AG08395 (cell line): ENCODE measurements around the gene IL16.
"Not testable (repeated sequence)": the region's sequence is repeated elsewhere in the genome, so short reads cannot be mapped to it uniquely, and the experiment has no call there.

Source experiments
- DNase-seq: peaks from one replicate; pipeline ENCODE4 v3.0.0; 2012; ENCODE audit warnings: mixed read lengths, low spot score

Gene IL16

DNA sequence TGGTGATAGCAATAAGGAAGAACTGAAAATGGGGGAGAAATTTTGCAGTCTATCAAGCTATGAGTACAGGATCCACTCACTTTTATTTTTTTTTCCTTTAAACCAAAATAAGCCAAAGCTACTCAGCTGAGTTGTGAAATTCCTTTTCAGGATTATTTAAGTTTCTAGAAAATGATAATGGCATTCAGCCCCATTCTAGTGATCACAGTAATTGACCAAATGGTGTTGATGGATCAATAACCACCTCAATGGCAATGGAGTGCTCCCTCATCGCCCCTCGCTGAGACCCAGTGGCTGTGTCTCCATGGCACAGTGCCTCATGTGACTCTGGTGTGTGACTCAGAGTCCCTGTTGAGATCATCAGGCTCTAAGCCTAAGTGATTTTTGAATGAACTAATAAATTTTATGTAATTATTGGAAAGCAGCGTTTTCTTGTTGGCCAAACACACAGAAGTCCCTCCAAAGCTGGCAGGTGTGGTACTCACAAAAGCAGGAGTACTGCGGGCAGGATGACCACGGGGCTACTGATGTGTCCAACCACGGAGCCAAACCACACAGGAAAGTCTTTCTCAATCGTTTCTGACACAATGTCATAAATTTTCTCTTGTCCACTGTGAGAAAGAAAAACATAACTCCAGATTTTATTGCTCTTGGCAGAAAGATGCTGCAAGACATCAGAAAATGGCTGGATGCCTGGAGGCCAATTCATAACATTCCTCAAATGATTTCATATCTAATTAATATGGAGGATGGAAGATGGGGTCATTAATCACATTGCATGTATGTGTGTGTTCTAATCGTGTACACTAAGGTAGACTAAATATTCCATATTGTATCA, 141.7 kb downstream of the IL16 start:
- DNase-seq = peak; percentile 67

DNA sequence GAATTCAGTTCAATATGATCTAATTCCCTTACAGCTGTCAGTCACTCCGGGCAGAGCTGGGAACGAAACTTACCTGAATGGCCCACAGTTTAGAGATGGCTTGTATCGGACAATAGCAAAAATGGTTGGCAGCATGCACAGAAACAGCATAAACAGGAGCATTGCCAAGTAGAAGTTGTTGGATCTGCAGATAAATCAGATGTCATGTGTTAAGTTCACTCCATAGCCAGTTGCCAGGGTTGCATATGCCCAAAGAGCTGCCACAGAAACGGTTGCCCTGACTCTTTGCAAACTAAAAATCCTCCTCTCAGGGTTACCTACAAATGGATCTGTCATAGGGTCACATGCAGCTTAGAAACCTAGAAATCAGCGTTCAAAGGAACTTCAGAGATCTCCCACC, 142.6 kb downstream of the IL16 start:
- no peak for DNase-seq

DNA sequence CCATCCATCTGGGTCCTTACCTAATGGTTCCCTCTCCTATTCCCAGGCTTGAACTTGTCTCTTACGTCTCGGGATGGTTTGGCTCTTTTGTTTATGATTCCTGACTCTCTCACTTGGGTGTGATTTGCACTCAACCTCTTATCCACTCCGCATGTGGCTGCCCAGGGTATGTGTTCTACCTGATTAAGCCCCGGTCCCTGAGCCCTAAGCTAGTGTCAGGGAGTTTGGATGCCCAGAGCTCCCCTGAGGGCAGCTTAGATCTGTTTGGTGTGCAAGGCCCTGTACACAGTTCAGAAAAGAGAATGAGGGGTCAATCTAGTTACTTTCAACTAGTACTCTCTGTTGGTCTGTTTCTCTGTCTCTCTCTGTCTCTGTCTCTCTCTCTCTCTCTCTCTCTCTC, 143.2 kb downstream of the IL16 start:
- DNase-seq = no peak

DNA sequence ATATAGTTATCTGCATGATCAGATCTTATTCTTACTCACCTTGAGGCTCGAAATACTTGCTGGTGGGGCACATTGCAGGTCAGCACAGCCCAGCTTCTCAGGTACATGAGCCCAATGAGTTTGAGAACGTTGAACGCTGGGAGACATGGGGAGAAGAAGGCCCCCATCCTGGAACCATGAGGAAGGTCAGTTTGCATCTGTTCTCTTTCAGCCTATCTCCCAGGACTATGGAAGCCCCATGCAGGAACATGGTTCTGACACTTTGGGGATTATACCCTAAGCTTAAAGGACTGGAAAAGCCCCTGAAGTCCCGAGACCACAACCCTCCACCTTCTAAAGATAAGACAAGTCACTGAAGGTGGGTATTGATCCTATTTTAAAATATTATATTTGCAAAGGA, 144.7 kb downstream of the IL16 start:
- no peak for DNase-seq

DNA sequence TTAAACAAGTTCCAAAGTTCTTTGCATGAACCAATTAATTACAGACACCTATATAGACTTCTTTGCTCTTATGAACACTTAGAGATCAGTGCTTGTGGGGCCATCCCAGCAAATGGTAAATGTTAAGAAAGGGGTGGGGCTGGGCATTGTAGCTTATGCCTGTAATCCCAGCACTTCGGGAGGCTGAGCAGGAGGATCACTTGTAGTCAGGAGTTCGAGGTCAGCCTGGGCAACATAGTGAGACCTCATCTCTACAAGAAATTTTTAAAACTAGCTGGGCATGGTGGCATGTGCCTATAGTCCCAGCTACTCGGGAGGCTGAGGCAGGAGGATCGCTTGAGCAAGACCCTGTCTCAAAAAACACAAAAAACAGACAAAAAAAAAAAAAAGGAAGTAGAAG, 146.7 kb downstream of the IL16 start:
- DNase-seq = no peak

DNA sequence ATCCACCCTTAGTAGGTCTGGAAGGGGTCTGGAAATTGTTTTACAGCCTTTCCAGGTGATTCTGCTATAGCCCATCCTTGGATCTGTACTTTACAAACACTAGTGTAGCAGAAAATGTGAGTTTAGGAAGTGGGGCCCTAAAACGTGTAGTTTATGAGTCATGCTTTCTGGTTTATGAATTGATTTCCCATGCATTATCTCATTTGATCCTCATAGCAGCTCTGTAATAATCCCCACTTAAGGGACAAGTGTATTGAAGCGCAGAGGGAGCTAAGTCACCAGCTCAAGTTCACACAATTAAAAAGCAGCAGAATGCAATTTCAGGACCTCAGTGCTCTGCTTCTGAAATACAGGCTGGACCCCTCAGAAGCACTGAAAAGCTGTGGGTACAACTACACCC, 149.9 kb downstream of the IL16 start:
- no peak for DNase-seq

DNA sequence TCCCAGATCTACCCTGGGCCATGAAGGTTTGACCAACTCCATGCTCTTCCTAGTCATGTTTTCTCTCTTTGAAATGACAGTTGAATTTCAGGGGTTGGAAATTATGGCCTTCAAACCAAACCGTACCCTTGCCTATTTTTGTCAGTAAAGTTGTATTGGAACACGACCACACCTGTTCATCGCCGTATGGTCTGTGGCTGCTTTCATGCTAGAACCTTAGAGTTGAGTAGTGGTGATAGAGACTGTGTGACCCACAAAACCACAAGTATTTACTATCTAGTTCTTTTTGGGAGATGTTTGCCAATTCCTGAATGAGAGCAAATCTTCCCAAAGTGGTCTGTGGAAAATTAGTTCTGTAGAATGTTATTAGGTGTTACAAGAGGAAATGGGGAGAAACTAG, 151.2 kb downstream of the IL16 start:
- no peak for DNase-seq

DNA sequence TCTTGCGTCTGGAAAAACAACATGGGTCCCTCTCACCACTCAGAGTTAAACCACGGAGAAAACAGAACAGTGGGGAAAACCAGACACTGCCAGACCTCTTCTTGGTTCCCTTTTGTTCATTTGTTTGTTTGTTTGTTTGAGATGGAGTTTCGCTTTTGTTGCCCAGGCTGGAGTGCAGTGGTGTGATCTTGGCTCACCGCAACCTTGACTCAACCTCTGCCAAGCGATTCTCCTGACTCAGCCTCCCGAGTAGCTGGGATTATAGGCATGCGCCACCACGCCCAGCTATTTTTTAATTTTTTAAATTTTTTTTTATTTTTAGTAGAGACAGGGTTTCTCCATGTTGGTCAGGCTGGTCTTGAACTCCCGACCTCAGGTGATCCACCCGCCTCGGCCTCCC, 152.0 kb downstream of the IL16 start:
- not testable (repeated sequence) for DNase-seq

DNA sequence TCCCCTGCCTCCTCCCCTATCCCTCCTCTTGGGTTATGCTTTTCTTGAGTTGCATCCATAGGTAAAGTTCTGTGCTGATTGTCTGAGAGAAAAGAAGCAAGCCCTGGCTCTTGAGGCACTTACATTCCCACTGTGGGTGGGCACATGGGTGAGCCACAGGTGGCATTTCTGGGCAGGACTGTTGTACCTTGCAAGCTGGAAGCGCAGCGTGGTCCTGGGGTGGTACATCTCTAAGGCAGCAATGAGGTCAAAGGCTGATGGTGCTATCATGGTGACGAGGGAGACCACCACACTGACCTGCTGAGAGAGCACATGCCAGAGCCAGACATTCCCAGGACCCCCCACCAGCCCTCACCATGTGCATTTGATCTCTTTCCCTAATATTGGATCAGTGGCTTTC, 152.6 kb downstream of the IL16 start:
- no peak for DNase-seq

DNA sequence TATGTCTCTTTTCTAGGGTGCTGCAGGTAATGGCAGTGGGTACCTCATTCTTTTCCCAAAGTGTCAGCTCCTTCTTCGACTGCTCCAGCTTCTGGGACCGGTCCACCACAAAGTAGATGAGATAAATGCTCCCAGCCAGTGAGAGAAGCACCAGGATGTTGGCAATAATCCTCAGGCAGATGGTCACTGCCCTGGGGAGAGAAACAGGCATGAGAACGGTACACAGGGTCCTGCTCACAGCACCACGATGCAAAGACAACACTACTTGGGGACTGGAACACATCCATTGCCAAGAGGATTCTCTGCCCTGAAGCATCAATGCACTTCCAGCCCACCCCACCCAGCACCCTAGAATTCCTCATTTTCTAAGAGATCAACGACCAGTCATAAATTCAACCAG, 155.0 kb downstream of the IL16 start:
- no peak for DNase-seq

DNA sequence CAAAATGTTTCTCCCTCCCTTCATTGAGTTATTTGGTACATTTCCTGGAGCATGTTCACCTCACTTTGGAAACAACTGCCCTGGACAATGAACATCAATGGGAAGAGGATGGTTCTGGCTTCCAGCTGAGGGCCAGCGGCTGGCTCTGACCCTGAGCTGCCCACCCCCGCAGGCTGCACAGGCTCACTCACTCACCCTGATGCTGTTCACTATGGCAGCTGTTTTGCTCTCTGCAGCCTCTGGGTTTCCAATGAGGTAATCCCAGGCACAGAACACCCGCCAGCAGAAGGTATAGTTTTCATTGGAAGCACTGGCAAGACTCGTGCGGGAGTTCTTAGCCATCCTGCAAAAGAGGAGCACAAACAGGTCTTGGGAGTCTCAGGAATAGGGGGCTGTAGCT, 159.6 kb downstream of the IL16 start:
- DNase-seq = no peak

DNA sequence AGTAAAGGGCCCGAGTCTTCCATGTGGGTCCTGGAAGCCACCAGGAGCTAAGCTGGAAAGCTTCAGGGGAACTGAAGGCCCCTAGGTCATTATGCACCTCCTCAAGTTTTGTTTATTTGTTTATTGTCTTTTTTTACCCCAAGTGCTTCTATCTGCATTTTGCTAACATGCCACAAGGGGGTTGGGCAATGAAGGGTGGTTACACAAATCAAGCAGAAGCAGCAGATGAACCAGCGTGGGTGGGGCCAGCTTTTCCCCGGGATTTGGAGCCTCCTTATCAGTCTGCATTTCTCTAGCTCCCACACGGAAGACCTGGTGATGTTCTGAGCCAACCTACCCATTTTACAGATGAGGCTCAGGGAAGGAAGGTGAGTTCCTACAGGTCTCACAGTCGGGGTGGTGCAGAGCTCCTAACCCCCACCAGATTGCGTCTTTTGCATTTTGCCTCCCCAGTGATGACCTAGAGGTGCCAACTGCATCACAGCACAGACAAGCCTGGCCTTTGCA, 160.6 kb downstream of the IL16 start:
- no peak for DNase-seq

DNA sequence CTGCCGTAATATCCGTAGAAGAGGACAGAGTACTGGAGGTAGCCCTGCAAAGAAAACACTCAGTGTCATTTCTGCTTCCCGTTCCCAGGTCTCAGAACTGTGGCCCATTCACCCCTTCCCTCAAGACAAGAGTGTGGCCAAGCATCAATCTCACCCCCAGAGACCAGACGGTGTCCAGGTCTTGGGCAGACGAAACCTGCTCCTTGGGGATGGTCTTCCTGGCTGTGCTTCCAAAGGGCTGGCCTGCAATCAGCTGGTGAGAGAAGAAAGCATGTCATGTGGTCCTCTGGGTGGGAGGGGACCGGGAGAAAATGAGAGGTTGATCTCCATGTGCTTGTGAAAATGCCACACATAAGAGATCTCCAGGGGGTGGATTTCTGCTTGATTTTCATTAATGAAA, 161.6 kb downstream of the IL16 start:
- no peak for DNase-seq

DNA sequence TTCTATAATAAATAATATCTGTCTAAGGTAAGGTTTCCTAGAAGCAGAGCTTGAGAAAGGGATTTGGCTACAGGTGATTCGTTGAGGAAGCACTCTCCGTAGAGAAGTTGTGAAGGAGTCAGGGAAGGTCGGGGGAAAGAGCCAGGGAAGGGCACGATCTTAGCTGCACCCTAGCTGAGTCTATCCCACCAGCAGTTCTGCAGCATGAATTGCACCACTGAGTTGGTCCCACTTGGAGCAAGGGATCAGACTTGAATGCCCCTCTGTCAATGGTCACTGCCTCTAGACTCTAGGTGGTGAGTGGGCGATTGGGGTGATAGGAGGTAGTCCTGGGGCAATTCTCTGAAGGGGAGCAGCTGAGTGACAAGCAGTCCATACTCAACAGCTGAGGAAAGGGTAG, 163.8 kb downstream of the IL16 start:
- no peak for DNase-seq

DNA sequence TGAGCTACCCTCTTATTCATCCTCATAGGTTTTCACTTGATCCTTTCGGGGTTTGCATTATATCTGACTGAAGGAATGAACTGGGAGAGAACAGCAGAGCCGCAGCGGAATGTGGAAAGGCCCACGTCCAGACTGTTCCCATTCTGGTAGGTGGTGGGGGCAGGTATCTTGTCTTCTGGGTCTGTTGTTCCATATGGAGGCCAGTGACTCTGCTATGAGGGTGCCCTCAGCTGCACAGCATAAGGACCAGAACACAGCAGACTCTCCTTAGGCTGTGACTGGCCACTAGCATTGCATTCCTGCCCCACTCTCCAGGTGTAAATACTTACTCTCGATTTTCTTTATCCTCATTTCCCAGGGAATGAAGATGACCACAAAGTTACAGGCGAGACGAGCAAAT, 165.2 kb downstream of the IL16 start:
- DNase-seq = no peak

DNA sequence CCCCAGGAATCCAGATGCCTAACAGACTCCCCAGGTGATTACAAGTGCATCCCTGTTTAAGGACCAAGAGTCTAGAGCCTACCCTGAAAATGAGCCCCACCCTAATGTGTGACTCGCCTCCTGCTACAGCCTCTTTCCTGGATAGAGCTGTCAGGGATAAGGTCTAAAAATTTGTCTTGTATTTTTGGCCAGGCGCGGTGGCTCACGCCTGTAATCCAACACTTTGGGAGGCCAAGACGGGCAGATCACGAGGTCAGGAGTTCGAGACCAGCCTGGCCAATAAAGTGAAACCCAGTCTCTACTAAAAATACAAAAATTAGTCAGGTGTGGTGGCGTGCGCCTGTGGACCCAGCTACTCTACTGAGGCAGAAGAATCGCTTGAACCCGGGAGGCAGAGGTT, 166.1 kb downstream of the IL16 start:
- DNase-seq = no peak

DNA sequence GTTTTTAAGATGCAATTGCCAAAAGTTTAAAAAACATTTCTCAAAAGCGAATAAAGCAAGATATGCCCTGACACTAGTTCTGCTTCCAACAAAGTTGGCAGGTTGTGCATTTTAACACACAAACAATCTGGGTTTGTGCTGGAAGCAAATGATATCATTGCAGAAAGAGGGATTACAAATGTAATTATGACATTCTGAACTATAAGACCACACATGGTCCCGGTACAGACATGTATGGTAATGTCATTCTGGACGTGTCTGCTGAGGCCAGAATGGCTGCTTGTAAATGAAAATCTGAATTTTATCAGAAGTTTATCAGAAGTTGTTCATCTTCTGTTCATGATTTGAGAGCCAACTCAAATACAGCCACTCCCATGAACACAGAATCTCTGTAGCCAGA, 166.6 kb downstream of the IL16 start:
- DNase-seq = no peak
